Mesenchymal stem cell (in vitro differentiated cells and primary cell): Measurements from ENCODE around the gene NKAIN4.
"Not testable (repeated sequence)": the region's sequence is repeated elsewhere in the genome, so short reads cannot be mapped to it uniquely, and the experiment has no call there.

Experiments
- DNase-seq: peaks from one replicate; pipeline ENCODE4 v3.0.0-alpha.2; 2013
- H2AFZ ChIP-seq: one replicate; pipeline ENCODE4 v1.6.1; 2013; ENCODE audit warnings: low read depth, mild to moderate bottlenecking, control low read depth, inconsistent platforms, low read length, moderate library complexity
- H2AK5ac ChIP-seq: 2 replicates; pipeline ENCODE4 v1.6.1; 2013; ENCODE audit warnings: low read length, moderate library complexity, mild to moderate bottlenecking, inconsistent platforms; ENCODE audit not compliant: severe bottlenecking
- H2BK120ac ChIP-seq: one replicate; pipeline ENCODE4 v1.6.1; 2013; ENCODE audit warnings: low read depth, mild to moderate bottlenecking, inconsistent platforms, low read length, moderate library complexity
- H2BK12ac ChIP-seq, 2 experiments: one replicate each; pipeline ENCODE4 v1.6.1; 2013; ENCODE audit warnings: inconsistent platforms in 2 of 2, low read length in 2 of 2, mild to moderate bottlenecking in 2 of 2, moderate library complexity in 2 of 2, control low read depth in 1 of 2
- H2BK15ac ChIP-seq: one replicate; pipeline ENCODE4 v1.6.1; 2013; ENCODE audit warnings: mild to moderate bottlenecking, low read depth, inconsistent platforms; ENCODE audit not compliant: poor library complexity, severe bottlenecking
- H2BK5ac ChIP-seq: 2 replicates; pipeline ENCODE4 v1.6.1; 2013; ENCODE audit warnings: low read depth, mild to moderate bottlenecking, low read length, control low read depth, inconsistent platforms; ENCODE audit not compliant: poor library complexity, severe bottlenecking
- H3K14ac ChIP-seq, 2 experiments: one replicate each; pipeline ENCODE4 v1.6.1; 2013; ENCODE audit warnings: inconsistent platforms in 2 of 2, low read length in 2 of 2, control low read depth in 1 of 2, mild to moderate bottlenecking in 1 of 2, moderate library complexity in 1 of 2
- H3K18ac ChIP-seq, 2 experiments: one replicate each; pipeline ENCODE4 v1.6.1; 2013; ENCODE audit warnings: inconsistent platforms in 2 of 2, low read length in 2 of 2, control low read depth in 1 of 2, low read depth in 1 of 2, mild to moderate bottlenecking in 1 of 2
- H3K23ac ChIP-seq, 2 experiments: one replicate each; pipeline ENCODE4 v1.6.1; 2013; ENCODE audit warnings: inconsistent platforms in 2 of 2, low read length in 2 of 2, mild to moderate bottlenecking in 2 of 2, moderate library complexity in 2 of 2, control low read depth in 1 of 2
- H3K27ac ChIP-seq: 2 replicates; pipeline ENCODE4 v1.5.1; 2013; ENCODE audit warnings: mild to moderate bottlenecking, moderate library complexity, low read length, control low read depth, inconsistent platforms; ENCODE audit not compliant: poor library complexity, severe bottlenecking
- H3K27me3 ChIP-seq, 2 experiments: 2 replicates each; pipeline versions ENCODE4 v1.6.1 to v1.7.0; 2013; ENCODE audit warnings: low read length in 2 of 2, mild to moderate bottlenecking in 2 of 2, moderate library complexity in 2 of 2, control low read depth in 1 of 2, inconsistent platforms in 1 of 2; ENCODE audit not compliant: control insufficient read depth in 1 of 2, insufficient read depth in 1 of 2
- H3K36me3 ChIP-seq, 2 experiments: 2 replicates each; pipeline versions ENCODE4 v1.6.1 to v1.7.0; 2013; ENCODE audit warnings: low read length in 2 of 2, control low read depth in 1 of 2, inconsistent platforms in 1 of 2, low read depth in 1 of 2, mild to moderate bottlenecking in 1 of 2; ENCODE audit not compliant: insufficient read depth in 2 of 2, control insufficient read depth in 1 of 2
- H3K4ac ChIP-seq, 2 experiments: one replicate each; pipeline ENCODE4 v1.6.1; 2013; ENCODE audit warnings: inconsistent platforms in 2 of 2, low read length in 2 of 2, mild to moderate bottlenecking in 2 of 2, moderate library complexity in 2 of 2, control low read depth in 1 of 2, low read depth in 1 of 2
- H3K4me1 ChIP-seq: 2 replicates; pipeline ENCODE4 v1.6.1; 2013; ENCODE audit warnings: low read depth, low read length, control low read depth; ENCODE audit not compliant: control insufficient read depth, insufficient read depth
- H3K4me2 ChIP-seq: 2 replicates; pipeline ENCODE4 v1.6.1; 2013; ENCODE audit warnings: low read length, mild to moderate bottlenecking, inconsistent platforms; ENCODE audit not compliant: poor library complexity, severe bottlenecking
- H3K4me3 ChIP-seq, 2 experiments: 2 replicates each; pipeline versions ENCODE4 v1.5.1 to v1.7.0; 2013; ENCODE audit warnings: low read length in 2 of 2, mild to moderate bottlenecking in 2 of 2, control low read depth in 1 of 2, low read depth in 1 of 2; ENCODE audit not compliant: insufficient read depth in 1 of 2
- H3K79me1 ChIP-seq: replicated peaks from 2 replicates; pipeline ENCODE4 v1.6.1; 2013; ENCODE audit warnings: mild to moderate bottlenecking, control low read depth, low read length, inconsistent platforms; ENCODE audit not compliant: poor library complexity, severe bottlenecking
- H3K9ac ChIP-seq: 2 replicates; pipeline ENCODE4 v1.7.0; 2013; ENCODE audit warnings: mild to moderate bottlenecking, low read length, moderate library complexity
- H3K9me3 ChIP-seq: 2 replicates; pipeline ENCODE4 v1.7.0; 2013; ENCODE audit warnings: mild to moderate bottlenecking, low read length; ENCODE audit not compliant: control insufficient read depth
- H4K8ac ChIP-seq: one replicate; pipeline ENCODE4 v1.6.1; 2013; ENCODE audit warnings: inconsistent platforms, mild to moderate bottlenecking, low read length, moderate library complexity
- H4K91ac ChIP-seq: one replicate; pipeline ENCODE4 v1.6.1; 2013; ENCODE audit warnings: mild to moderate bottlenecking, low read length, inconsistent platforms
- WGBS: methylation state at CpG from one replicate; pipeline ENCODE4 v1.1.7; 2013; ENCODE audit warnings: mixed read lengths; 5-methylcytosine and 5-hydroxymethylcytosine counted together

NKAIN4 gene

DNA sequence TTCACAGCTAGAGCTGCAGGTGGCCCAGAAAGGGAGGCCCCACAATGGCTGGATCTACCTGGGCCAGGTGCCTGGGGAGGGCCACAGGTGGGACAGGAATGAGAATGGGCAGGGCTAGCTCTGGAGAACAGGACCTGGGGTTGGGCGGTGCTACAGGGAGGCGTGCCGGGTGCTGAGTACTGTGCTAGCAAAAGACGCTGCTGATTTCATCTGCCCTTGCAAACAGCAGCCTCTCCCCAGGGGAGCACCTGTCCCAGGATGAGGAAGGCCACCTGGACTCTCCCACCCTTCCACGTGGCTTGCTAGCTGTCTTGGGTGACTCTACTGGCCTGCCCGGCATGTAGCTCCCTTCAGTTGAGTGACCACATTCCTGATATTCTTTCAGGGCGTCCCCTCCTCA lies 31.7 kb downstream of the NKAIN4 start:
- H2BK5ac ChIP-seq: no peak overlapping the region
- H3K27ac ChIP-seq: no peak overlapping the region
- no peak overlapping the region for H3K23ac ChIP-seq

DNA sequence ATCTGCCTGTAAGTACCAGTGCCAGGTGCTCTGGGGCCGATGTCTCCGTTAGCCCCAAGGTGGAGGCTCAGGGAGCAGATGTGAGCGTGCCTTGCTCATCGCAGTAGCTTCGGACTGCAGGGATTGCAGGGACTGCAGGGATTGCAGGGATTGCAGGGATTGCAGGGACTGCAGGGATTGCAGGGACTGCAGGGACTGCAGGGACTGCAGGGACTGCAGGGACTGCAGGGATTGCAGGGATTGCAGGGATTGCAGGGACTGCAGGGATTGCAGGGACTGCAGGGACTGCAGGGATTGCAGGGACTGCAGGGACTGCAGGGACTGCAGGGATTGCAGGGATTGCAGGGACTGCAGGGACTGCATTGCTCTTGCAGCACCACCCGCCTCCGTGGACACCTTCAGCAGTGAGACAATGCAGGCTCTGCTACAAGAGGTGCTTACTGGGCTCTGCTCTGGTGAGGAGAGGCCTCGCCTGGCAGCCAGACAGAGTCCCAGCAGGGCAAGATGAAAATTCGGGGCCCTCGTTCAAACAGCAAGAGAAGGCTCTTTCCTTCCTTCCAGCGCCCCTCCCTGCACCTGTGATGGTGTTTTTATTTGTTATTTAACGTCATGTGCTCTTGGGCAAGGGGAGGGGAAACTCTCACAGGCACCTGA lies 32.7 kb downstream of the NKAIN4 start:
- H3K9me3 ChIP-seq, H2BK12ac ChIP-seq, H3K9ac ChIP-seq, H3K23ac ChIP-seq, H4K91ac ChIP-seq, H3K36me3 ChIP-seq, H3K4ac ChIP-seq, H3K14ac ChIP-seq, H3K27ac ChIP-seq, H3K4me2 ChIP-seq, H2AFZ ChIP-seq, DNase-seq, H2AK5ac ChIP-seq, H3K18ac ChIP-seq, H3K79me1 ChIP-seq, H2BK120ac ChIP-seq, H3K4me3 ChIP-seq, H2BK5ac ChIP-seq, H4K8ac ChIP-seq, H2BK15ac ChIP-seq: not testable (repeated sequence)
- Histone ChIP-seq H3K27me3 (peaks cover 22 to 48% of the 10 kb centered on the region in 2 experiments), H3K4me1 (peaks cover 44% of the 10 kb centered on the region)
- 65% methylated on average over 11 of the region's 12 CpGs for WGBS

More for the DNA sequence above, 31.7 kb downstream of the NKAIN4 start:
- Histone ChIP-seq H2BK120ac (no peak overlapping the region), H4K91ac (peak overlapping the region; percentile 10), H3K79me1 (no peaks in the 10 kb centered on the region), H3K18ac (no peak overlapping the region), H2BK12ac (no peak overlapping the region), H2AFZ (no peak overlapping the region), H2BK15ac (no peak overlapping the region), H3K14ac (no peak overlapping the region), H3K9ac (no peak overlapping the region), H3K27me3 (peaks cover 22 to 48% of the 10 kb centered on the region in 2 experiments), H2AK5ac (no peak overlapping the region), H3K36me3 (no peaks in the 10 kb centered on the region), H3K4ac (no peak overlapping the region), H4K8ac (no peak overlapping the region), H3K4me3 (no peak overlapping the region), H3K9me3 (no peaks in the 10 kb centered on the region), H3K4me1 (peaks cover 39% of the 10 kb centered on the region), H3K4me2 (no peak overlapping the region)
- 76% methylated on average over 7 of the region's 7 CpGs for WGBS
- DNase-seq: no peak

GRCh38 chr20:63220696-63221399 lies 33.4 kb downstream of the NKAIN4 start:
- Histone ChIP-seq H2BK12ac (no peak overlapping the region), H3K4ac (no peak overlapping the region), H3K27me3 (peaks cover 22 to 48% of the 10 kb centered on the region in 2 experiments), H4K8ac (no peak overlapping the region), H2BK15ac (no peak overlapping the region), H4K91ac (no peak overlapping the region), H3K9ac (no peak overlapping the region), H3K79me1 (no peaks in the 10 kb centered on the region), H3K36me3 (no peaks in the 10 kb centered on the region), H3K9me3 (no peaks in the 10 kb centered on the region), H2BK120ac (no peak overlapping the region), H3K4me2 (no peak overlapping the region), H3K4me1 (peaks cover 42% of the 10 kb centered on the region), H3K4me3 (no peak overlapping the region), H3K14ac (no peak overlapping the region), H3K27ac (no peak overlapping the region), H3K18ac (no peak overlapping the region), H2AFZ (no peak overlapping the region), H3K23ac (no peak overlapping the region), H2BK5ac (no peak overlapping the region), H2AK5ac (no peak overlapping the region)
- DNase-seq: no peak
- WGBS: 64% methylated on average over 9 of the region's 9 CpGs

GRCh38 chr20:63219866-63220521 lies 34.3 kb downstream of the NKAIN4 start:
- no peak overlapping the region for H3K27ac ChIP-seq
- no peak overlapping the region for H2BK120ac ChIP-seq
- H2BK12ac ChIP-seq: no peak overlapping the region
- no peak overlapping the region for H2BK5ac ChIP-seq
- H2AFZ ChIP-seq: no peak overlapping the region
- WGBS: 79% methylated on average over 19 of the region's 25 CpGs
- H3K4ac ChIP-seq: no peak overlapping the region
- no peaks in the 10 kb centered on the region for H3K36me3 ChIP-seq
- peaks cover 22 to 46% of the 10 kb centered on the region in 2 experiments for H3K27me3 ChIP-seq
- H3K23ac ChIP-seq: no peak overlapping the region
- H3K18ac ChIP-seq: no peak overlapping the region
- no peak overlapping the region for H3K4me2 ChIP-seq
- H3K79me1 ChIP-seq: no peaks in the 10 kb centered on the region
- no peak overlapping the region for H3K9ac ChIP-seq
- no peak overlapping the region for H4K8ac ChIP-seq
- H4K91ac ChIP-seq: peak overlapping the region; percentile 6
- no peak overlapping the region for H2BK15ac ChIP-seq
- peaks cover 38% of the 10 kb centered on the region for H3K4me1 ChIP-seq
- no peak for DNase-seq
- no peaks in the 10 kb centered on the region for H3K9me3 ChIP-seq
- H3K14ac ChIP-seq: no peak overlapping the region
- H2AK5ac ChIP-seq: peak overlapping the region; percentile 20
- H3K4me3 ChIP-seq: no peak overlapping the region
